GM21786 (cell line): ENCODE results near the gene NUBPL.

ENCODE experiments used
- ATAC-seq: cut with Tn5 transposase; IDR thresholded peaks from one replicate; pipeline ENCODE4 v1.9.1; 2021; ENCODE audit not compliant: unreplicated experiment

NUBPL gene

DNA sequence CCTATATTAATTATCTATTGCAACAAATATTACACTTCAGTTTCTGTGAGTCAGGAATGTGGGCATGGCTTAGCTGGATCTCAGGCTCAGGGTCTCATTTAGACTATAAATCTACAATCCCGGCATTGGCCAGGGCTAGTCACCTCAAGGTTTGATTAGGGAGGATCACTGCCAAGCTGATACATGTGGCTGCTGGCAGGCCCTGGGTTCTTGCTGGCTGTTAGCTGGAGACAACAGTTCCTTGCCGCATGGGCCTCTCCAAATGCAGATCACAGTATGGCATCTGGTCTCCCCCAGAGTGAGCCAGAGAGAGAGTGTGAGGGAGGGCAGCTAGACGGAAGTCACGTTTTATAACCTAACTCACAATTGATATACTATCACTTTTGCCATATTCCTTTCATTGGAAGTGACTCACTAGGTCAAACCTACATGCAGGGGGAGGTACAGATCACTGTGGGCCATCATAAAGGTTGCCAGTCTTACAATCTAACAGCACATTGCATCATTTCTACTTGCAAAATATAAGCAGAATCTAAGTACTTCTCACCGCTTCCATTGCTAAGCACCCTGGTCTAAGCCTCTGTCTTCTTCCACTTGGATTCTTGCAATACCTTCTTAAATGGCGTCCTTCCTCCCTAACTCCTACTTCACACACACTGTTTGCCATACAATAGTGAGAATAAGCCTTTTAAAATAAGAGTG lies 341.9 kb downstream of the NUBPL start:
- ATAC-seq = no peak

DNA sequence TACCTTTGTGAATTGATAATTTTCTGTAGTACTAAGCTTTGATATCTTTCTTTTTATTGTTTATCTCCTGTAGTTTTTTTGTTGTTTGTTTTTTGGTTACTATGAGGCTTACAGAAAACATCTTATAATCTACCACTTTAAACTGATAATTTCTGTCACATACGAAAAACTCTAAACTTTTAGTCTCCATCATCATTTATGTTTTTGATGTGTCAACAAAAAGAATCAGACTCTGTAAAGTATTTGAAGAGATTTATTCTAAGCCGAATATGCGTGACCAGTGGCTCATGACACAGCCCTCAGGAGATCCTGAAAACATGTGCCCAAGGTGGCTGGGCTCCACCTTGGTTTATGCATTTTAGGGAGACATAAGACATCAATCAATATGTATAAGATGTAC lies 348.8 kb downstream of the NUBPL start:
- ATAC-seq = no peak
